Lung (tissue), 12 donors: Measurements from ENCODE around the gene PON2. TPM values are rescaled to one million over a fixed set of nuclear protein-coding genes. Genes with fewer than 3 reads are reported as not detected.
"Not testable (repeated sequence)": the region's sequence is repeated elsewhere in the genome, so short reads cannot be mapped to it uniquely, and the experiment has no call there.

Source experiments
- ATAC-seq: fragments of 200-7000 bp; cut with Tn5 transposase; one replicate; pipeline ENCODE4 v1.9.1; 2020; ENCODE audit warnings: moderate number of reproducible peaks; ENCODE audit not compliant: insufficient read depth, low FRiP score
- DNase-seq, 3 donors: peaks; one replicate each; pipeline ENCODE4 v3.0.0-alpha.2; 2013 to 2017
- H3K27ac ChIP-seq, 2 donors: one replicate each; pipeline ENCODE4 v1.5.1; 2013; ENCODE audit warnings: mild to moderate bottlenecking in 2 of 2, moderate library complexity in 2 of 2, control low read depth in 1 of 2, inconsistent platforms in 1 of 2, low read depth in 1 of 2, low read length in 1 of 2
- H3K27me3 ChIP-seq, 3 donors: one replicate each; pipeline ENCODE4 v1.5.1; 2013; ENCODE audit warnings: low read length in 2 of 3; ENCODE audit not compliant: control insufficient read depth in 3 of 3, insufficient read depth in 3 of 3
- H3K36me3 ChIP-seq, 4 donors: one replicate each; pipeline ENCODE4 v1.5.1; 2013; ENCODE audit warnings: low read length in 4 of 4, mild to moderate bottlenecking in 1 of 4, moderate library complexity in 1 of 4; ENCODE audit not compliant: control insufficient read depth in 4 of 4, insufficient read depth in 4 of 4
- H3K4me1 ChIP-seq, 5 donors: one replicate each; pipeline ENCODE4 v1.5.1; 2013; ENCODE audit warnings: low read length in 5 of 5, mild to moderate bottlenecking in 2 of 5, moderate library complexity in 1 of 5; ENCODE audit not compliant: control insufficient read depth in 5 of 5, insufficient read depth in 5 of 5
- H3K4me3 ChIP-seq: one replicate; pipeline ENCODE4 v1.5.1; 2013; ENCODE audit warnings: mild to moderate bottlenecking, control low read depth, moderate library complexity
- H3K9ac ChIP-seq, 2 donors: one replicate each; pipeline ENCODE4 v1.5.1; 2013; ENCODE audit warnings: low read length in 2 of 2, control low read depth in 1 of 2; ENCODE audit not compliant: insufficient read depth in 1 of 2
- H3K9me3 ChIP-seq, 4 donors: one replicate each; pipeline ENCODE4 v1.5.1; 2013; ENCODE audit warnings: low read length in 3 of 4, mild to moderate bottlenecking in 1 of 4, moderate library complexity in 1 of 4; ENCODE audit not compliant: control insufficient read depth in 4 of 4, insufficient read depth in 3 of 4
- WGBS, 2 donors: extraction: QIAGEN DNeasy Blood & Tissue Kit; methylation state at CpG; one replicate each; pipeline ENCODE4 v1.1.7; 2013; 5-methylcytosine and 5-hydroxymethylcytosine counted together
- polyA plus RNA-seq, 2 donors: library from polyadenylated mRNA; stranded (reverse); fragments of 200-250 nt; gene quantifications; one replicate each; pipeline ENCODE4 v1.2.1, GENCODE V29; 2013
- total RNA-seq, 2 donors: library from RNA; depleted of rRNA in 1 of 2; stranded (reverse); fragments of >200 nt in 1 of 2; gene quantifications; one replicate each; pipeline ENCODE4 v1.2.1, GENCODE V29; 2014 to 2021
- TF ChIP-seq, protein P1 (sequence below): IDR thresholded peaks from 2 replicates; pipeline ENCODE4 v1.5.1; 2012; ENCODE audit warnings: mild to moderate bottlenecking; ENCODE audit errors: control extremely low read depth, extremely low read depth
- donor health status: control.
- donor health status: control.
- donor health status: Bipolar disorder and iron deficiency.
- donor health status: healthy.
- donor health status: DM: yes; HTN: yes; CAD: no.

The PON2 gene
- total and polyA plus RNA-seq, 4 donors, result 90.4 to 392 (median 188) TPM

DNA sequence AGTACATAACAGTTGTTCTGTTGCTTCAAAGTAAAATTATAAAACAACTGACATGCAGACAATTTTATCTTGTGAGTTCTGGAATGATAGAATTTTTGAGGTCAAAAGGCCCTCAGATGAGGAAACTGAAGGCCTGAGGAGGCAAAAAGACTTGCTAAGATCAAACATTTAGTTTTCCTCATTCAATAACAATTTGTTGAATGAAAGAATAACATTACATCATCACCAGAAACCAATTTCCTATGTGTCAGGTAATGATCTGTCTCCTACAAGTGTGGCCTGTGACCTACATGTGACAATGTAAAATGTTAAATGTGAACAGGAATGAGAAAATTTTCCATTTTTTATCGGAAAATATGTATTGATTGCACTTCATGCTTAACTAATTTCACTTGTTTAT lies 34.4 kb upstream of the PON2 start:
- peaks cover 0 to 23% (median 0%) of the 10 kb centered on the region in 5 donors for H3K4me1 ChIP-seq
- no peak overlapping the region for H3K27ac ChIP-seq
- no peaks in the 10 kb centered on the region for H3K9me3 ChIP-seq
- no peak overlapping the region for H3K4me3 ChIP-seq
- no peak for DNase-seq
- 94% methylated on average over 1 of the region's 1 CpG for WGBS, 2 donors
- ATAC-seq, result no peak
- H3K9ac ChIP-seq, result no peak overlapping the region
- TF ChIP-seq, protein P1, sequence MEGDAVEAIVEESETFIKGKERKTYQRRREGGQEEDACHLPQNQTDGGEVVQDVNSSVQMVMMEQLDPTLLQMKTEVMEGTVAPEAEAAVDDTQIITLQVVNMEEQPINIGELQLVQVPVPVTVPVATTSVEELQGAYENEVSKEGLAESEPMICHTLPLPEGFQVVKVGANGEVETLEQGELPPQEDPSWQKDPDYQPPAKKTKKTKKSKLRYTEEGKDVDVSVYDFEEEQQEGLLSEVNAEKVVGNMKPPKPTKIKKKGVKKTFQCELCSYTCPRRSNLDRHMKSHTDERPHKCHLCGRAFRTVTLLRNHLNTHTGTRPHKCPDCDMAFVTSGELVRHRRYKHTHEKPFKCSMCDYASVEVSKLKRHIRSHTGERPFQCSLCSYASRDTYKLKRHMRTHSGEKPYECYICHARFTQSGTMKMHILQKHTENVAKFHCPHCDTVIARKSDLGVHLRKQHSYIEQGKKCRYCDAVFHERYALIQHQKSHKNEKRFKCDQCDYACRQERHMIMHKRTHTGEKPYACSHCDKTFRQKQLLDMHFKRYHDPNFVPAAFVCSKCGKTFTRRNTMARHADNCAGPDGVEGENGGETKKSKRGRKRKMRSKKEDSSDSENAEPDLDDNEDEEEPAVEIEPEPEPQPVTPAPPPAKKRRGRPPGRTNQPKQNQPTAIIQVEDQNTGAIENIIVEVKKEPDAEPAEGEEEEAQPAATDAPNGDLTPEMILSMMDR, result no peak
- no peaks in the 10 kb centered on the region for H3K36me3 ChIP-seq
- H3K27me3 ChIP-seq, result no peaks in the 10 kb centered on the region

DNA sequence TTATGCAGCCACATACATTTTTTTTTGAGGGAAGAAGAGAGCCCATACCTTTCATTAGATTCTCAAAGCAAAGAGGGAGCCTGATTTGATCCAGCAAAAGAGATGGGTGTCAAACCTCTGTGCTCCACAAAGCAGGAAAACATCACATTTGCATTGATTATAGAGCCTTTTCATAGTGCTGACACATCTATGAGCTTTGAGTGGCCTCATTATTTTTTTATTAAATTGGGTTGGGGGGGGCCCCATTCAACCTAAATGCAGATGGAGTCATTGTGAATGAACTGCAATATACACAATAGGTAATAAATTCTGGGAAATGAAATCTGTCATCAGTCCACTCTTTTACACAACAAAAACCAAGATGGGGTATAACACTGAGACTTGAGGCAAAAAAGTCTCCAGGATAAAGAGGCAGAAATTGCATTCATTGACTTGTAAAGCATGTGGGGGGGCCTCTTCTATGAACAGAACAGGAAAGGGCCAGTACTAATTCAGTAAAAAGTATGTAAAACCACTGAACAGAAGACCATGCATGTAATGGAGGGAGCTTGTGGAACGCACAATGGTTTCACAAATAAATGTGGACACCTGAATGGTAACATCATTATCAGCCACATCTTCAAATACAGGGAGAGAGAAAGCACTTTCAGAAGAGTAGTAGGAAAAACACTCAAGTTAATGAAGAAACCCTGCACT lies 33.2 kb upstream of the PON2 start:
- H3K27me3 ChIP-seq, result no peaks in the 10 kb centered on the region
- WGBS, 2 donors, result 96 to 100% methylated on average over 1 of the region's 1 CpG
- no peak overlapping the region for H3K4me3 ChIP-seq
- H3K27ac ChIP-seq, result no peak overlapping the region
- H3K36me3 ChIP-seq, result no peaks in the 10 kb centered on the region
- ATAC-seq, result no peak
- H3K9ac ChIP-seq, result no peak overlapping the region
- H3K9me3 ChIP-seq, result no peaks in the 10 kb centered on the region
- H3K4me1 ChIP-seq, result peaks cover 0 to 21% (median 0%) of the 10 kb centered on the region in 5 donors
- TF ChIP-seq, protein P1, result no peak
- DNase-seq, result no peak

- ATAC-seq, H3K9ac ChIP-seq, H3K27me3 ChIP-seq, H3K36me3 ChIP-seq, H3K9me3 ChIP-seq, H3K4me3 ChIP-seq, DNase-seq, H3K27ac ChIP-seq, H3K4me1 ChIP-seq: not testable (repeated sequence)
- 84 to 96% methylated on average over 2 of the region's 2 CpGs for WGBS, 2 donors
Measured at GRCh38 chr7:95460653-95461052, 25.8 kb upstream of the PON2 start.

- no peak for DNase-seq
Measured at GRCh38 chr7:95457947-95458346, 23.1 kb upstream of the PON2 start.

More at GRCh38 chr7:95457947-95458346, 23.1 kb upstream of the PON2 start:
- no peak overlapping the region for H3K9ac ChIP-seq
- no peaks in the 10 kb centered on the region for H3K27me3 ChIP-seq
- H3K4me3 ChIP-seq, result no peak overlapping the region
- H3K4me1 ChIP-seq, result no peaks in the 10 kb centered on the region
- no peaks in the 10 kb centered on the region for H3K36me3 ChIP-seq
- TF ChIP-seq, protein P1, result no peak
- no peak for ATAC-seq
- peaks cover 0 to 4% (median 0%) of the 10 kb centered on the region in 4 donors for H3K9me3 ChIP-seq
- H3K27ac ChIP-seq, result no peak overlapping the region
